ENCODE results near the gene SYNRG.

DNA sequence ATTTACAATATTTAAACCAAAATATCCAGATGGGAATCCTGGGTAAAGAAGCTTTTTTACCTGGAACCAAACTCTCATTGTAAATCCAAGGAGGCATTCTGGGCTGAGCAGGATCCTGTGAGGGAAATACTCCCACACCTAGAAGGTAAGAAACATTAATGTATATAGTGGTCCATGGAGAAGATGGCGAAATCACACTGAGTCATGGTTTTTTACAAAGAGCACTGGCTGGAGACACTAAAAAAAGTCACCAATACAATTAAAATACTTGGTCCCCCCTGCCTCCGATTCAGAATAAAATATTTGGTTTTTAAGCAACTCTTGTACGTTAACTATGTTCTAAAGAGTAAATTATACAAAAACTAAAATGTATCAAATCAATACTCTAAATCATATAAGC is 32.9 kb downstream of the SYNRG start:
- TF ChIP-seq CEBPB (IDR thresholded peaks at IDR 0.05) (no peak), EP300 (IDR thresholded peaks at IDR 0.05; ENCODE audit: borderline replicate concordance) (no peak), CREB1 (IDR thresholded peaks at IDR 0.05; ENCODE audit: low read depth) (no peak), FOXM1 (IDR thresholded peaks at IDR 0.05; ENCODE audit: borderline replicate concordance, low read depth) (no peak), RAD21 (IDR thresholded peaks at IDR 0.05; ENCODE audit: low read depth) (no peak), TCF12 (IDR thresholded peaks at IDR 0.05; ENCODE audit: low read depth) (no peak), TAF1 (IDR thresholded peaks at IDR 0.05; ENCODE audit: low read depth) (no peak), ZBTB7A (IDR thresholded peaks at IDR 0.05; ENCODE audit: low read depth) (no peak), TEAD4 (IDR thresholded peaks at IDR 0.05) (no peak), EGR1 (IDR thresholded peaks at IDR 0.05) (no peak)
- TF ChIP-seq, protein P1, sequence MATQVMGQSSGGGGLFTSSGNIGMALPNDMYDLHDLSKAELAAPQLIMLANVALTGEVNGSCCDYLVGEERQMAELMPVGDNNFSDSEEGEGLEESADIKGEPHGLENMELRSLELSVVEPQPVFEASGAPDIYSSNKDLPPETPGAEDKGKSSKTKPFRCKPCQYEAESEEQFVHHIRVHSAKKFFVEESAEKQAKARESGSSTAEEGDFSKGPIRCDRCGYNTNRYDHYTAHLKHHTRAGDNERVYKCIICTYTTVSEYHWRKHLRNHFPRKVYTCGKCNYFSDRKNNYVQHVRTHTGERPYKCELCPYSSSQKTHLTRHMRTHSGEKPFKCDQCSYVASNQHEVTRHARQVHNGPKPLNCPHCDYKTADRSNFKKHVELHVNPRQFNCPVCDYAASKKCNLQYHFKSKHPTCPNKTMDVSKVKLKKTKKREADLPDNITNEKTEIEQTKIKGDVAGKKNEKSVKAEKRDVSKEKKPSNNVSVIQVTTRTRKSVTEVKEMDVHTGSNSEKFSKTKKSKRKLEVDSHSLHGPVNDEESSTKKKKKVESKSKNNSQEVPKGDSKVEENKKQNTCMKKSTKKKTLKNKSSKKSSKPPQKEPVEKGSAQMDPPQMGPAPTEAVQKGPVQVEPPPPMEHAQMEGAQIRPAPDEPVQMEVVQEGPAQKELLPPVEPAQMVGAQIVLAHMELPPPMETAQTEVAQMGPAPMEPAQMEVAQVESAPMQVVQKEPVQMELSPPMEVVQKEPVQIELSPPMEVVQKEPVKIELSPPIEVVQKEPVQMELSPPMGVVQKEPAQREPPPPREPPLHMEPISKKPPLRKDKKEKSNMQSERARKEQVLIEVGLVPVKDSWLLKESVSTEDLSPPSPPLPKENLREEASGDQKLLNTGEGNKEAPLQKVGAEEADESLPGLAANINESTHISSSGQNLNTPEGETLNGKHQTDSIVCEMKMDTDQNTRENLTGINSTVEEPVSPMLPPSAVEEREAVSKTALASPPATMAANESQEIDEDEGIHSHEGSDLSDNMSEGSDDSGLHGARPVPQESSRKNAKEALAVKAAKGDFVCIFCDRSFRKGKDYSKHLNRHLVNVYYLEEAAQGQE (IDR thresholded peaks at IDR 0.05; ENCODE audit: low read depth) = no peak
